GM12872 (cell line): ENCODE data around the gene LDLRAD1.

Source experiments
- TF ChIP-seq, protein P1 (sequence below): IDR thresholded peaks from 3 replicates; pipeline ENCODE4 v1.5.1; 2011; ENCODE audit warnings: low read depth, mild to moderate bottlenecking, low read length, moderate library complexity; ENCODE audit not compliant: insufficient read depth

LDLRAD1 gene

DNA sequence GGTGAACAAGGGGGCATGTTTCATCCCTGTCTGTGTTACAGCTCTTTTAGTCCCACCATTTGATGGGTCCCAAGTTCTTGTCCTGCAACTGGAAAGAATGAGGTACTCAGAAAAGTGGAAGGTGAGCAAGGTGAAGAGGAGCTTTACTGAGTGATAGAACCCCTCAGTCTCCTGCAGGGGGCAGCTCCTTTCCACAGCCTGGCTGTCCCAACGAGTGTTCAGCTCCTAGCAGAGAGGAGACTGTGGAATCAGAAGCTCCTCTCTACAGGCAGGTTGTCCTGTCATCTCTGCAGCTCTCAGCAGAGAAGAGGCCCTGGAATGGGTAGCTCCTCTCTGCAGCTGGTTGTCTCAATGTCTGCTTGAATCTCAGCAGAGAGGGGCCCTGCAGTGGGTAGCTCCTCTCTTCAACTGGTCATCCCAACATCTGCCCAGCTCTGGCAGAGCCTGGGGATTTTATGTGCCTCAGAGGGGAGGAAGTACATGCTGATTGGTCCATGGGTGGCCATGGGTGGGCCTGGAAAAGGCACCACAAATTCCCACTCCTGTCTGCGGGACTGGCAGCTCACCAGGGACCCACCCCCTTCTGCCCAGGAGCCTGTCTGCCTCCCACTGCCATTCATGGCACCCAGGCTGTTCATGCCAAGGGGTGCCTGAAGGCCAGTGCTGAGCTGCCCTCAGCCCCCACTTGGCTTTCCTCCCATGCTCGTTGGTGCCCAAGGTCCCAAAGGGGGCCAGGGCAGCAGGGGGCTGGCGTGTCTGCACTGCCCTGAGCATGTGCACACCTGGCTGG is 25.7 kb downstream of the LDLRAD1 start:
- TF ChIP-seq, protein P1, sequence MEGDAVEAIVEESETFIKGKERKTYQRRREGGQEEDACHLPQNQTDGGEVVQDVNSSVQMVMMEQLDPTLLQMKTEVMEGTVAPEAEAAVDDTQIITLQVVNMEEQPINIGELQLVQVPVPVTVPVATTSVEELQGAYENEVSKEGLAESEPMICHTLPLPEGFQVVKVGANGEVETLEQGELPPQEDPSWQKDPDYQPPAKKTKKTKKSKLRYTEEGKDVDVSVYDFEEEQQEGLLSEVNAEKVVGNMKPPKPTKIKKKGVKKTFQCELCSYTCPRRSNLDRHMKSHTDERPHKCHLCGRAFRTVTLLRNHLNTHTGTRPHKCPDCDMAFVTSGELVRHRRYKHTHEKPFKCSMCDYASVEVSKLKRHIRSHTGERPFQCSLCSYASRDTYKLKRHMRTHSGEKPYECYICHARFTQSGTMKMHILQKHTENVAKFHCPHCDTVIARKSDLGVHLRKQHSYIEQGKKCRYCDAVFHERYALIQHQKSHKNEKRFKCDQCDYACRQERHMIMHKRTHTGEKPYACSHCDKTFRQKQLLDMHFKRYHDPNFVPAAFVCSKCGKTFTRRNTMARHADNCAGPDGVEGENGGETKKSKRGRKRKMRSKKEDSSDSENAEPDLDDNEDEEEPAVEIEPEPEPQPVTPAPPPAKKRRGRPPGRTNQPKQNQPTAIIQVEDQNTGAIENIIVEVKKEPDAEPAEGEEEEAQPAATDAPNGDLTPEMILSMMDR, result peak; percentile 27; the same call in 1 of the 3 replicates

DNA sequence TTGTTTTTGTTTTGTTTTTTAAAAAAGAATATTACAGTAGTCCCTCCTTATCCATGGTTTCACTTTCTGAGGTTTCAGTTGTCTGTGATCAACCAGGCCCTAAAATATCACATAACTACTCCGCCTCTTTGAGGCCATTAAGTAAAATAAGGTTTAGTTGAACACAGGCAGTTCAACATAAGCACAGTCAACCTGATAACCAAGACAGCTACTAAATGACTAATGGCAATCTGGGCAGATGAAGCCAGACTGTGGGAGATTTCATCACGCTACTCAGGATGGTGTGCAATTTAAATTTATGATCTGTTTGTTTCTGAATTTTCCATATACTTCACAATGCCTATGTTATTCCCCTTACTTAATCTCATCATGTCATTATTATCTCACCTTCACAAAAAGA is 30.1 kb downstream of the LDLRAD1 start:
- TF ChIP-seq, protein P1, result no peak

DNA sequence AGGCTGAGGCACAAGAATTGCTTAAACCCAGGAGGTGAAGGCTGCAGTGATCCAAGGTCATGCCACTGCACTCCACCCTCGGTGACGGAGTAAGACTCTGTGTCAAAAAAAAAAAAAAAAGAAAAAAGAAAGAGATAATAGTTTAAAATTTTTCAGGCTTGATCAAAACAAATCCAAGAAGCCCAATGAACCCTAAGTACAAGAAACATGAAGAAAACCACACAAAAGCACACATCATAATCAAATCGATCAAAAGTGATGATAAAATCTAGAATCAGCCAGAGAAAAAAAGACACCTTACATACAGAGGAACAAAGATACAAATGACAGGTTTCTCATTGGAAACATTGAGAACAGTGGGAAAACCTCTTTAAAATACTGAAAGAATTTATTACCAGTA is 31.5 kb downstream of the LDLRAD1 start:
- TF ChIP-seq, protein P1, result no peak

DNA sequence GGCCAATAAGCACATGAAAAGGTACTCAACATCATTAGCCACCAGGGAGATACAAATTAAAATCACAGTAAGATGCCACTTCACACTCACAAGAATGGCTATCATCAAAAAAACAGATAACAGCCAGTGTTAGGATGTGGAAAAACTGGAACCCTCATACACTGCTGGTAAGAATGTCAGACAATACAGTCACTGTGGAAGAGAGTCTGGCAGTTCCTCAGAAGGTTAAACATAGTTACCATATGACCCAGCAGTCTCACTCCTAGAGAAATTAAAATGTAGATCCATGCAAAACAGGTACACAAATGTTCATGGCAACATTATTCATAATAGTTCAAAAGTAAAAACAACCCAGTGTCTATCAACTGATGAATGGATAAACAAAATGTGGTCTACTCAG is 33.3 kb downstream of the LDLRAD1 start:
- TF ChIP-seq, protein P1, result no peak

DNA sequence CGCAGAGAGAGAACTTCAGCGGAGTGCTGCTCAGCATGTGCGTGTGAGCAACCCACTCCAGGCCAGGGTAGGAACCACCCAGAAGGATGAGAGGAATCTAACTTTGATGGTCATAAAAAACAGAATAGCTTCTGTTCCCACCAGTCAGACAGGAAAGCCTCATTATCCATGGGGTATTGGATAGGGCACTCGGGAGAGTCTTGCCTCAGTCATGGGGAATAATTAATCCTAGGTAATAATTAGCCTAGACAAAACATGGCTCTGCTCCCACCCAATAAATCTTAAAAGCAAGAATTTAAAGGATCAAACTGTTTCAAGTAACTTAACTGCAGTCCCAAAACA is 35.3 kb downstream of the LDLRAD1 start:
- TF ChIP-seq, protein P1, result no peak

DNA sequence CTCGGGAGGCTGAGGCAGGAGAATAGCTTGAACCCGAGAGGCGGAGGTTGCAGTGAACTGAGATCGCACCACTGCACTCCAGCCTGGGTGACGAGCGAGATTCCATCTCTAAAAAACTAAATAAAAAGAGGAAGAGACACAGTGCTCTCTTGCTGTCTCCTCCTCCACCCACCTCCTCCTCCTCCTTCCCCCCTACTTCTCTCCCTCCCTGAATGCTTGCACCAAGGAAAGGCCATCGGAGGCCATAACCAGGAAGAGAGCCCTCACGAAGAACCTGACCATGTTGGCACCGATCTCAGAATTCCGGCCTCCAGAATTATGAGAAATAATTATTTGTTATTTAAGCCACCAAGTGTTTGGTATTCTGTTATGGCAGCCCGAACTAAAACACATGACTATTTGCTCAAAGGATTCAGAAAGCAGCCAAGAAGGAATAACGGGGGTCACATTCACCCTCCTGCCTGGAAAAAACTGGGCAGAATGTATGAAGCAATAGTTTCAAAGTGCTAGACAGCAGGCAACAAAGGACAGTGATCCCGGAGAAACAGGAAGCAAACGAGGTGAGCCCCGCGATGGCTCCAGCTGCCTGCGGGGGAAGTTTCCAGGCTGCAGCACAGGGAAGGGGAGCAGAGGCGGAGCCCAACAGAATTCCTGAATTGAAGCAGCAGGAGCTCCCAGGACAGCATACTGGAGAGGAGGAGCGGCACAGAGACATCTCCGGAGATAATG is 35.8 kb downstream of the LDLRAD1 start:
- TF ChIP-seq, protein P1, result no peak

DNA sequence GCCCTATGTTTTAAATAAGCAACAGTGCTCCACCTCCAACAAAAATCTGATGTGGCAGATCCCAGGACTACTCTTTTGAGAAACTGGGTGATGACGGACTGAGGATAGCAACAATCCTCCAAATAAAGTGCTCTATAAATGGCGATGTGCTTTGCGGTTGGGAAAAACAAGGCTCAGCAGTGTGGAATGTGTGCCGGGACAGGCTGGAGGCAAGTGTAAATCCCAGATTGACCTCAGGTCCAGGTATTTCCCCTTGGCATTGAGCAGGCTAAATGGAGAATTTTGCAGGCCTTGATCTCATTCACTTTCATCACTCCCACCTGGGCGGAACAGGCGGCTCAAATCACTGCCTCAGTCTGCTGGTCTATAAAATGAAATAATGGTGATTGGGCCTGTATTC is 36.8 kb downstream of the LDLRAD1 start:
- TF ChIP-seq, protein P1, result no peak
